ENCODE results near the gene RASSF8. TPM values are rescaled to one million over a fixed set of nuclear protein-coding genes. Genes with fewer than 3 reads are reported as not detected.

RASSF8 gene
- total RNA-seq, 2 donors from 2014 or later = 1.3 to 12.8 TPM

DNA sequence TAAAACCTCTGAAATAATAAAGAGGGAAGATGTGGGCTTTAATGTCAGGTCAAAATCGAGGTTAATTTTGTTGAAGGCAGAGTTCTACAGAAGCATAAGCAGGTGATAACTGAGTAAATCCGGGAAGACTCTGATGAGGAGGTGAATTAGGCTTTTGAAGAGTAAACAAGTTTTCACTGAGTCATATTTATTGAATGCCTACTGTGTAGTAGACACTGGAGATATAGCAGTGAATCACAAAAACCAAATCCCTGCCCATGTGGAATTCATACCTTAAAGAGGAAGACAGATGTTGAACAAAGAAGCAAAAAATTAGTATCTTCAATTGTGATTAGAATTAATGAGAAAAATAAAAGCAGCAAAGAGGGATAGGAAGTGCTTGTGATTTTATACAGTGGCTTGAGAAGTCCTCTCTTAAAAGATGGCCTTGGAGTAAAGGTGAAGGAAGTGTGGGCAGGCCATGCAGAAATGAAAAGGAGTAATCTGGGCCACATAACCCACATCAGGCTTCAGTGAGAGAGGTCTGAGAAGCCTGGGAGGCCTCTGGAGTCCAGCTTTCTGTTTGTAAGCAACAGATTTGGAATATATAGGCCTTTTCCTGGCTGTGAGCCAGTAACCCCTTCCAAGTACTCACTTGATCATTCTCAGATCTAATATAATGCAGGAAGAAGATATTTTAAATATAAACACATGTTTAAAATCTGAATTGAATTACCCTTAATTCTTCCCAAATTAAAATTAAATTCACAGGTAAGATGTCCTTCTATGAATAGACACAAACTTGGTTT lies 119.6 kb downstream of the RASSF8 start:
- peak overlapping the region; percentile 51 for H3K27ac Mint-ChIP-seq
- no peak for ATAC-seq (replicated peaks in 1 of 2)
- no peak overlapping the region for H3K4me3 Mint-ChIP-seq
- no peak for DNase-seq
- H3K36me3 Mint-ChIP-seq (ENCODE audit: insufficient read depth in 2 of 2) = peaks cover 0 to 1% of the 10 kb centered on the region in 2 donors
- no peaks in the 10 kb centered on the region for H3K4me1 Mint-ChIP-seq (ENCODE audit: low read depth)
- no peaks in the 10 kb centered on the region for H3K27me3 Mint-ChIP-seq (ENCODE audit: low read depth)
- peaks cover 2 to 8% of the 10 kb centered on the region in 2 donors for H3K9me3 Mint-ChIP-seq

DNA sequence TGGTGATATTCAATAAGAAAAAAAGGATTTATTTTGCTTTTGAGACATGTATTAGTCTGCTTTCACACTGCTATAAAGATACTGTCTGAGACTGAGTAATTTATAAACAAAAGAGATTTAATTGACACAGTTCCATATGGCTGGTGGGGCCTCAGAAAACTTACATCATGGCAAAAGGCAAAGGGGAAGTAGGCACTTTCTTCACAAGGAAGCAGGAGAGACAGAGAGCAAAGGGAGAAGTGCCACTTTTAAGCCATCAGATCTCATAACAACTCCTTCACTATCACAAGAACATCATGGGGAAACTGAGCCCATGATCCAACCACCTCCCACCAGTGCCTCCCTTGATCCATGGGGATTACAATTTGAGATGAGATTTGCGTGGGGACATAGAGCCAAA lies 122.4 kb downstream of the RASSF8 start:
- Mint-ChIP-seq H3K27ac (no peak overlapping the region), H3K4me1 (ENCODE audit: low read depth) (no peaks in the 10 kb centered on the region), H3K36me3 (ENCODE audit: insufficient read depth in 2 of 2) (peaks cover 0 to 1% of the 10 kb centered on the region in 2 donors), H3K4me3 (no peak overlapping the region), H3K9me3 (peaks cover 6 to 8% of the 10 kb centered on the region in 2 donors), H3K27me3 (ENCODE audit: low read depth) (no peaks in the 10 kb centered on the region)
- DNase-seq = no peak
- ATAC-seq (replicated peaks in 1 of 2) = no peak

GRCh38 chr12:26086936-26087335 lies 128.5 kb downstream of the RASSF8 start:
- H3K4me1 Mint-ChIP-seq (ENCODE audit: low read depth) = no peaks in the 10 kb centered on the region
- DNase-seq = no peak
- no peaks in the 10 kb centered on the region for H3K27me3 Mint-ChIP-seq (ENCODE audit: low read depth)
- no peak for ATAC-seq (replicated peaks in 1 of 2)
- no peak overlapping the region for H3K27ac Mint-ChIP-seq
- H3K9me3 Mint-ChIP-seq = peaks cover 2 to 6% of the 10 kb centered on the region in 2 donors
- H3K36me3 Mint-ChIP-seq (ENCODE audit: insufficient read depth in 2 of 2) = peaks cover 0 to 1% of the 10 kb centered on the region in 2 donors
- H3K4me3 Mint-ChIP-seq = no peak overlapping the region

- no peak overlapping the region for H3K27ac Mint-ChIP-seq
- H3K4me3 Mint-ChIP-seq = no peak overlapping the region
- H3K27me3 Mint-ChIP-seq (ENCODE audit: low read depth) = no peaks in the 10 kb centered on the region
- ATAC-seq (replicated peaks in 1 of 2) = no peak
- H3K36me3 Mint-ChIP-seq (ENCODE audit: insufficient read depth in 2 of 2) = no peaks in the 10 kb centered on the region
- no peaks in the 10 kb centered on the region for H3K4me1 Mint-ChIP-seq (ENCODE audit: low read depth)
- H3K9me3 Mint-ChIP-seq = peaks cover 0 to 3% of the 10 kb centered on the region in 2 donors
- DNase-seq = no peak
Observed at GRCh38 chr12:26088998-26089397, 130.5 kb downstream of the RASSF8 start.

- no peak for DNase-seq
- Mint-ChIP-seq H3K4me3 (no peak overlapping the region), H3K27me3 (ENCODE audit: low read depth) (no peaks in the 10 kb centered on the region), H3K9me3 (no peaks in the 10 kb centered on the region), H3K27ac (no peak overlapping the region), H3K4me1 (ENCODE audit: low read depth) (no peaks in the 10 kb centered on the region), H3K36me3 (ENCODE audit: insufficient read depth in 2 of 2) (no peaks in the 10 kb centered on the region)
- no peak for ATAC-seq (replicated peaks in 1 of 2)
Observed at GRCh38 chr12:26090836-26091510, 132.5 kb downstream of the RASSF8 start.

- H3K4me1 Mint-ChIP-seq (ENCODE audit: low read depth) = no peaks in the 10 kb centered on the region
Observed at GRCh38 chr12:26091822-26092221, 133.3 kb downstream of the RASSF8 start.

GRCh38 chr12:26092346-26093105 lies 134.0 kb downstream of the RASSF8 start:
- no peaks in the 10 kb centered on the region for H3K36me3 Mint-ChIP-seq (ENCODE audit: insufficient read depth in 2 of 2)
- no peaks in the 10 kb centered on the region for H3K9me3 Mint-ChIP-seq
- no peaks in the 10 kb centered on the region for H3K4me1 Mint-ChIP-seq (ENCODE audit: low read depth)
- H3K27me3 Mint-ChIP-seq (ENCODE audit: low read depth) = no peaks in the 10 kb centered on the region
- no peak overlapping the region for H3K27ac Mint-ChIP-seq
- ATAC-seq (replicated peaks in 1 of 2) (no peak), DNase-seq (no peak)
- H3K4me3 Mint-ChIP-seq = no peak overlapping the region

More at GRCh38 chr12:26091822-26092221, 133.3 kb downstream of the RASSF8 start:
- no peak for DNase-seq
- Mint-ChIP-seq H3K27ac (no peak overlapping the region), H3K27me3 (ENCODE audit: low read depth) (no peaks in the 10 kb centered on the region), H3K9me3 (no peaks in the 10 kb centered on the region), H3K4me3 (no peak overlapping the region), H3K36me3 (ENCODE audit: insufficient read depth in 2 of 2) (no peaks in the 10 kb centered on the region)
- ATAC-seq (replicated peaks in 1 of 2) = no peak

DNA sequence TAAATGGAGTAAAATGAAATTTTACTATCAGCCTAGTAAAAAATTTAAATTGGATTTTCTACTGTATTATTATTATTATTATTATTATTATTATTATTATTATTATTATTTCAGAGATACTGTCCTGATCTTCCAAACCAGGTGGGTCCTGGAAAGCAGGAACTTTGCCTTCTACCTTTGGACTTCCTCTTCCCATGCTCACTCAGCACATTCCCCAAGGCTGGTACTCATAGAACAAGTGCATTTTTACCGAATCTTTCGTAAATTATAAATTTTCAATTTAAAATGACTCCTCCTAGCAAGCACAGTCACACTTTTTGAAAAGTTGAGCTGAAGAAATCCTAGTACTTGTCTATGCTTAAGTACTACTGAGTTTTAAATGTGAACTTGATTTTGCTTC lies 136.7 kb downstream of the RASSF8 start:
- Mint-ChIP-seq H3K4me3 (no peak overlapping the region), H3K4me1 (ENCODE audit: low read depth) (no peaks in the 10 kb centered on the region), H3K36me3 (ENCODE audit: insufficient read depth in 2 of 2) (no peaks in the 10 kb centered on the region), H3K27me3 (ENCODE audit: low read depth) (peaks cover 10% of the 10 kb centered on the region), H3K27ac (no peak overlapping the region), H3K9me3 (no peaks in the 10 kb centered on the region)
- ATAC-seq (replicated peaks in 1 of 2) (no peak), DNase-seq (no peak)

- Mint-ChIP-seq H3K27me3 (ENCODE audit: low read depth) (peaks cover 12% of the 10 kb centered on the region), H3K9me3 (no peaks in the 10 kb centered on the region), H3K36me3 (ENCODE audit: insufficient read depth in 2 of 2) (no peaks in the 10 kb centered on the region), H3K4me1 (ENCODE audit: low read depth) (no peaks in the 10 kb centered on the region), H3K4me3 (no peak overlapping the region), H3K27ac (no peak overlapping the region)
- ATAC-seq (replicated peaks in 1 of 2) (no peak), DNase-seq (no peak)
Observed at GRCh38 chr12:26096036-26096435, 137.6 kb downstream of the RASSF8 start.

DNA sequence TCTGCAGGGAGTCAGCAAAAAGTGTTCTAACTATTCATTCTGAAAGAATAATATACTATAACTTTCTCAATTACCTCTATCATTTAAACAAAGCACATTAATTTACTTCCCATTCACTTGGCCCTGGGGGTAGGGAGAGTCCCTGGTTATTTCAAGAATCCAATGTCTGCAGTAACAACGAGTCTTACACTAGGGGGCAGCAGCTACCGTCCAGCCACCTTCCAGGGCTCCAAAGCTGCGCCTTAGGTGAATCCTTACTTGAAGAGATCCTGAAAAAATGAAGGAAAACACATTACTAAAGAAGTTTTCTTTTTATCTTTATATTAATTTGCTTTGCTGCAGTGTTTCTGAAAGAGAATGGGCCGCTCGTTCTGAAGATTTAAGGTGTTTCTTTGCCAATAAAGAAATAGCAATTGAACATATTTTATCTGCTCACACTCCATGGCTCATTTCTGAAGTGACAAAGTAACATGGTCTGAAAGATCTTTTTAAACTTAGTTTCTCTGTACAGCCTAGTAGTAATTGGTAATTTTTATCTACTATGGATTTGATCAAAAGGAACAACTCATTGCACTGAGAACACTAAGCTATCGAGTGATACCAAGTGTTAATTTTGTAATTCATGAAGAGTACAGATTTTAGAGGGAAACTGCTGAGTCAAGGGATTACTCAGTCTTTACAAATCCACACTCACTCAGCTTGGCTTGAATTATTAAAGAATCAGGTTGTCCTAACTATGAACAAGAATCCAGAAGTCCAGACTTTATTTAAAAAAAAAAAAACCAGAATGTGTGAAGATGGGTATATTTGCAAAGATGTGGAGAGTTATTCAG lies 138.8 kb downstream of the RASSF8 start:
- ATAC-seq (replicated peaks in 1 of 2) = peak; percentile 75 to 77
- H3K9me3 Mint-ChIP-seq = no peaks in the 10 kb centered on the region

GRCh38 chr12:26100666-26101349 lies 142.3 kb downstream of the RASSF8 start:
- Mint-ChIP-seq H3K27ac (no peak overlapping the region), H3K27me3 (ENCODE audit: low read depth) (peaks cover 28% of the 10 kb centered on the region), H3K9me3 (no peaks in the 10 kb centered on the region), H3K4me1 (ENCODE audit: low read depth) (no peaks in the 10 kb centered on the region), H3K36me3 (ENCODE audit: insufficient read depth in 2 of 2) (no peaks in the 10 kb centered on the region), H3K4me3 (no peak overlapping the region)
- no peak for DNase-seq
- ATAC-seq (replicated peaks in 1 of 2) = no peak

More for the DNA sequence above, 138.8 kb downstream of the RASSF8 start:
- no peak overlapping the region for H3K27ac Mint-ChIP-seq
- no peaks in the 10 kb centered on the region for H3K36me3 Mint-ChIP-seq (ENCODE audit: insufficient read depth in 2 of 2)
- peak; percentile 57 to 58 for DNase-seq
- peaks cover 20% of the 10 kb centered on the region for H3K27me3 Mint-ChIP-seq (ENCODE audit: low read depth)
- no peaks in the 10 kb centered on the region for H3K4me1 Mint-ChIP-seq (ENCODE audit: low read depth)
- H3K4me3 Mint-ChIP-seq = no peak overlapping the region

DNA sequence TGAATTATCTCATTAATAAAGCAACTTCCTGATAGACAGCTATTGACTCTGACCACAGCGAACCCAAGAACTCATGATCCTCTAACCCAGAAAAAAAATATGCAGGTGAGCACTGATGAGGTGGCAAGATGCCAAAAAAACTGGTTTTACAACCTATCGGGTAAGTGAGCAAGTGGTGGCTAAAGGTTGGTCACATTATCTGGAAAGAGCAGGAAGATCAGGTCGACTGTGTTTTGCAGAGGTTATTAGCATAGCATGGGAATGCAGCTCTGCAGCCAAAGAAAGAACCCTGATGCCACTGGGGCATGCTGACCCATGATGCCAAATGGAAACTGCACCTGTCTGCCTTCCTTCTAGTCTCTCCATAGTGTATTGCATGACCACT lies 142.9 kb downstream of the RASSF8 start:
- H3K27ac Mint-ChIP-seq = no peak overlapping the region
- H3K9me3 Mint-ChIP-seq = no peaks in the 10 kb centered on the region

More for the DNA sequence above, 142.9 kb downstream of the RASSF8 start:
- Mint-ChIP-seq H3K27me3 (ENCODE audit: low read depth) (peaks cover 28% of the 10 kb centered on the region), H3K4me1 (ENCODE audit: low read depth) (no peaks in the 10 kb centered on the region), H3K4me3 (no peak overlapping the region), H3K36me3 (ENCODE audit: insufficient read depth in 2 of 2) (no peaks in the 10 kb centered on the region)
- ATAC-seq (replicated peaks in 1 of 2) = no peak
- DNase-seq = no peak

All from activated T-cell treated with anti-CD3 and anti-CD28 coated beads, Interleukin-2, amount 50 U/mL, for 72 hours (primary cell).